HepG2 (cell line): ENCODE results near the gene DPF1. TPM values are rescaled to one million over a fixed set of nuclear protein-coding genes. Genes with fewer than 3 reads are reported as not detected.

Experiments used
- ADNP ChIP-seq: sonication (generic); formaldehyde crosslinking; IDR thresholded peaks from 2 replicates; pipeline ENCODE4 v1.4.0; 2020; ENCODE audit warnings: missing genetic modification reagents
- CBX1 ChIP-seq: IDR thresholded peaks from one replicate; pipeline ENCODE4 v1.6.1; 2016; ENCODE audit warnings: antibody characterized with exemption, low read depth
- GATAD1 ChIP-seq: IDR thresholded peaks from 2 replicates; pipeline ENCODE4 v1.6.1; 2016; ENCODE audit warnings: missing genetic modification reagents, missing compliant biosample characterization
- HOXA7 ChIP-seq: sonication (generic); formaldehyde crosslinking; IDR thresholded peaks from 2 replicates; pipeline ENCODE4 v1.8.1; 2022; ENCODE audit warnings: mild to moderate bottlenecking, missing genetic modification reagents, moderate library complexity
- JUND ChIP-seq: sonication (generic); formaldehyde crosslinking; IDR thresholded peaks from 2 replicates; pipeline ENCODE4 v1.8.0; 2022; ENCODE audit warnings: mild to moderate bottlenecking, missing genetic modification reagents
- KMT2A ChIP-seq: sonication (generic); formaldehyde crosslinking; IDR thresholded peaks from 2 replicates; pipeline ENCODE4 v1.4.0; 2020; ENCODE audit warnings: missing genetic modification reagents
- MEIS1 ChIP-seq: sonication (generic); formaldehyde crosslinking; IDR thresholded peaks from 2 replicates; pipeline ENCODE4 v1.9.0; 2021; ENCODE audit warnings: mild to moderate bottlenecking, missing genetic modification reagents, moderate library complexity, borderline replicate concordance
- MZF1 ChIP-seq: sonication (generic); formaldehyde crosslinking; IDR thresholded peaks from 2 replicates; pipeline ENCODE4 v1.8.1; 2023; ENCODE audit warnings: mild to moderate bottlenecking, missing genetic modification reagents, borderline replicate concordance
- NFIC ChIP-seq: IDR thresholded peaks from 2 replicates; pipeline ENCODE4 v1.6.1; 2012; ENCODE audit warnings: mild to moderate bottlenecking, low read length, inconsistent platforms
- RCOR2 ChIP-seq: IDR thresholded peaks from 2 replicates; pipeline ENCODE4 v1.6.1; 2016; ENCODE audit warnings: missing biosample characterization, missing genetic modification reagents
- SKI ChIP-seq: fragments of 450-650 bp; IDR thresholded peaks from one replicate; pipeline ENCODE4 v1.6.1; 2018; ENCODE audit warnings: mild to moderate bottlenecking; ENCODE audit not compliant: partially characterized antibody
- SRF ChIP-seq: IDR thresholded peaks from 2 replicates; pipeline ENCODE4 v1.6.1; 2011; ENCODE audit warnings: mild to moderate bottlenecking, low read depth, low read length, moderate library complexity
- SRSF9 ChIP-seq: fragments of 200-400 bp; formaldehyde crosslinking; IDR thresholded peaks from 2 replicates; pipeline ENCODE4 v1.6.1; 2018; ENCODE audit warnings: borderline replicate concordance, mild to moderate bottlenecking, low read depth, low read length; ENCODE audit not compliant: insufficient read depth, poor library complexity, severe bottlenecking
- TBX3 ChIP-seq: fragments of 450-650 bp; IDR thresholded peaks from 2 replicates; pipeline ENCODE4 v1.6.1; 2017; ENCODE audit warnings: antibody characterized with exemption, mild to moderate bottlenecking, inconsistent platforms, borderline replicate concordance
- TCF12 ChIP-seq, 2 experiments: fragments of 450-650 bp in 1 of 2; sonication (generic) in 1 of 2; formaldehyde crosslinking in 1 of 2; IDR thresholded peaks; 2 replicates each; pipeline versions ENCODE4 v1.6.1 to v1.8.0; 2017 to 2022; ENCODE audit warnings: antibody characterized with exemption in 1 of 2, mild to moderate bottlenecking in 1 of 2, missing genetic modification reagents in 1 of 2, moderate library complexity in 1 of 2
- ZBTB14 ChIP-seq: sonication (generic); formaldehyde crosslinking; IDR thresholded peaks from 2 replicates; pipeline ENCODE4 v1.4.0; 2020; ENCODE audit warnings: missing genetic modification reagents
- ZNF432 ChIP-seq: sonication (generic); formaldehyde crosslinking; IDR thresholded peaks from 2 replicates; pipeline ENCODE4 v1.5.0; 2020; ENCODE audit warnings: missing genetic modification reagents, mild to moderate bottlenecking, borderline replicate concordance
- ZNF574 ChIP-seq: sonication (generic); formaldehyde crosslinking; IDR thresholded peaks from 2 replicates; pipeline ENCODE4 v1.4.0; 2020; ENCODE audit warnings: missing genetic modification reagents
- polyA plus RNA-seq, 8 experiments: library from polyadenylated mRNA; depleted of rRNA in 3 of 8; stranded (reverse) in 7 of 8; unstranded in 1 of 8; fragments of >200 nt; fragmentation: Illumina TruSeq in 4 of 8; extraction: Trizol in 4 of 8; gene quantifications; 2 replicates each; pipeline versions ENCODE4 v1.2.1 to v1.2.3, GENCODE V29; 2011 to 2016; ENCODE audit warnings: low read depth in 4 of 8, missing spikeins in 1 of 8, mixed read lengths in 1 of 8; ENCODE audit not compliant: insufficient read depth in 1 of 8
- total RNA-seq, 5 experiments: library from RNA; depleted of rRNA; stranded (reverse); fragments of >200 nt; fragmentation: Illumina TruSeq; extraction: Trizol; gene quantifications; 2 replicates each; pipeline ENCODE4 v1.2.3, GENCODE V29; 2016; ENCODE audit warnings: low read depth in 1 of 5
- TF ChIP-seq, protein P1 (sequence below): sonication (generic); formaldehyde crosslinking; IDR thresholded peaks from 2 replicates; pipeline ENCODE4 v1.5.0; 2020; ENCODE audit warnings: missing genetic modification reagents
- TF ChIP-seq, protein P2 (sequence below): sonication (generic); formaldehyde crosslinking; IDR thresholded peaks from 2 replicates; pipeline ENCODE4 v1.8.0; 2022; ENCODE audit warnings: low read depth, missing genetic modification reagents

Gene DPF1
- total and polyA plus RNA-seq, 2 of the 13 experiments (the other 11 are each of a cell fraction or from before 2014, with no cell fraction given) = 1.0 to 3.2 TPM

DNA sequence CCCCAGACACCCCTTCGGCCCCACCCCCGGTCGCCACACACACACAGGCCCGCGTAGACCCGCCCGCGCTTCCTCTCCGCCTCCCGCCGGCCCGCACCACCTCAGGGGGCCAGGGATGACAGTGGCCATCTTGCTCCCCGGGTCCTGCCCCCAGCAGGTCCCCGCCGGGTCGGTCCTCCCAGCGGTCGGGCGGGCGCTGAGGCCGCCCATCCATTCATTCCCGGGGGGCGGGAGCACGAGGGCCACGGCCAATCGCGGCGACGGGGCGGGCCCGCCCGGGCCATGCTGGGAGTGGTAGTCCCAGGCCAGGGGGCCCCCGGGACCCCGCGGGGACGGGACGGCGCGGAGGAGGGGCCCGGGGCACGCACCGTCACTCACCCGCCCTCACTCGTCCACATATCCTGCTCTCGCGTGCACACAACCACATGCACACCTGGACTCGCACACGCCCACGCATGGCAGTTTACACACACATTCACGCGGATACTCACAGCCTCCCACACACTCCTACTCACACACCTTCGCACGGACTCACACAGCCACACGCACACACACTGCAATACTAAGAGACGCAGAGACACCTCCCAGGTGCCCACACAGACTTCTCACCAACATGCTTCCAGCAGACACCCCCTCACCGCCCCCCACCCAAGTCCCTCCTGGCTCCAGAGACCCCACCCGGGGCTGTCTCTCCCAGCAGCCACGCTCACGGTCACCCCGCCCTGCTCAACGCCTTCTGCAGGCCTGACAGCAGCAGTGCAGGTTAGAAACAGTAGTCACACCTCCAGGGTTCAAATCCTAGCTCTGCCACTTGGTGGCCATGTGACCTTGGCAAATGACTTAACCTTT lies at the start of gene DPF1 (continued):
- no peak for TF ChIP-seq SRSF9
- no peak for TF ChIP-seq SKI
- TF ChIP-seq MEIS1 (CRISPR knock-in tag) = peak; percentile 40; the same call in 1 of the 2 replicates
- TF ChIP-seq ADNP (CRISPR knock-in tag) = no peak
- no peak for TF ChIP-seq TCF12 (IDR thresholded peaks at IDR 0.05)
- no peak for TF ChIP-seq TCF12 (CRISPR knock-in tag; IDR thresholded peaks at IDR 0.05)
- 0 out of 2 replicates have a peak, but pooled peaks have one; percentile 19 for TF ChIP-seq JUND (CRISPR knock-in tag)
- TF ChIP-seq CBX1 = no peak
- TF ChIP-seq, protein P1, sequence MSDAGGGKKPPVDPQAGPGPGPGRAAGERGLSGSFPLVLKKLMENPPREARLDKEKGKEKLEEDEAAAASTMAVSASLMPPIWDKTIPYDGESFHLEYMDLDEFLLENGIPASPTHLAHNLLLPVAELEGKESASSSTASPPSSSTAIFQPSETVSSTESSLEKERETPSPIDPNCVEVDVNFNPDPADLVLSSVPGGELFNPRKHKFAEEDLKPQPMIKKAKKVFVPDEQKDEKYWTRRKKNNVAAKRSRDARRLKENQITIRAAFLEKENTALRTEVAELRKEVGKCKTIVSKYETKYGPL (CRISPR knock-in tag) = no peak
- TF ChIP-seq KMT2A (CRISPR knock-in tag) = no peak
- TF ChIP-seq GATAD1 = peak; percentile 45; the same call in 1 of the 2 replicates
- no peak for TF ChIP-seq TBX3
- TF ChIP-seq, protein P2, sequence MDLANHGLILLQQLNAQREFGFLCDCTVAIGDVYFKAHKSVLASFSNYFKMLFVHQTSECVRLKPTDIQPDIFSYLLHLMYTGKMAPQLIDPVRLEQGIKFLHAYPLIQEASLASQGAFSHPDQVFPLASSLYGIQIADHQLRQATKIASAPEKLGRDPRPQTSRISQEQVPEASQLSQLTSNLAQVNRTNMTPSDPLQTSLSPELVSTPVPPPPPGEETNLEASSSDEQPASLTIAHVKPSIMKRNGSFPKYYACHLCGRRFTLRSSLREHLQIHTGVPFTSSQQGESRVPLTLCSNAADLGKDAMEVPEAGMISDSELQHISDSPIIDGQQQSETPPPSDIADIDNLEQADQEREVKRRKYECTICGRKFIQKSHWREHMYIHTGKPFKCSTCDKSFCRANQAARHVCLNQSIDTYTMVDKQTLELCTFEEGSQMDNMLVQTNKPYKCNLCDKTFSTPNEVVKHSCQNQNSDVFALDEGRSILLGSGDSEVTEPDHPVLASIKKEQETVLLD (CRISPR knock-in tag) = peak; percentile 49; the same call in 1 of the 2 replicates
- TF ChIP-seq ZNF574 (CRISPR knock-in tag) = peak; percentile 90
- TF ChIP-seq MZF1 = no peak
- TF ChIP-seq RCOR2 (CRISPR knock-in tag) = no peak
- TF ChIP-seq ZNF432 = no peak
- TF ChIP-seq SRF = no peak
- no peak for TF ChIP-seq HOXA7 (CRISPR knock-in tag)
- no peak for TF ChIP-seq NFIC
- no peak for TF ChIP-seq ZBTB14 (CRISPR knock-in tag)
